ENCODE measurements around the gene LRMDA. TPM values are rescaled to one million over a fixed set of nuclear protein-coding genes. Genes with fewer than 3 reads are reported as not detected.
"Not testable (repeated sequence)": the region's sequence is repeated elsewhere in the genome, so short reads cannot be mapped to it uniquely, and the experiment has no call there.

Gene LRMDA
- total RNA-seq, 6 experiments from 2014 or later = 0.32 TPM; not detected in 5

DNA sequence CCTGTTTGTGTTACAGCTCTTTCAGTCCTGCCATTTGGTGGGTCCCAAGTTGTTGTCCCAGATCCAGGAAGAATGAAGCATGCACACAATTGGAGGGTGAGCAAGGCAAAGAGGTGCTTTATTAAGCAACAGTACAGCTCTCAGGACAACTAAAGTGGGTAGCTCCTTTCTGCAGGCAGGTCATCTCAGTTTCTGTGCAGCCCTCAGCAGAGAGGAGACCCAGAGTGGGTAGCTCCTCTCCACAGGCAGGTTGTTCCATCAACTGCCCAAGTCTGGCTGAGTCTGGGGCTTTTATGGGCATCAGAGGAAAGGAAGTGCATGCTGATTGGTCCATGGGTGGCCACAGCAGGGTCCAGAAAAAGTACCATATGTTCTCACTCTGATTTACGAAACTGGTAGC, 624.5 kb downstream of the LRMDA start:
- Mint-ChIP-seq H3K27ac (no peak overlapping the region), H3K9me3 (no peaks in the 10 kb centered on the region; the same call in 1 of the 2 replicates), H3K27me3 (ENCODE audit: insufficient read depth) (peaks cover 17% of the 10 kb centered on the region), H3K4me1 (ENCODE audit: low read depth) (no peaks in the 10 kb centered on the region), H3K36me3 (ENCODE audit: low read depth) (no peaks in the 10 kb centered on the region), H3K4me3 (no peak overlapping the region)
- no peak for DNase-seq
- TF ChIP-seq, protein P1, sequence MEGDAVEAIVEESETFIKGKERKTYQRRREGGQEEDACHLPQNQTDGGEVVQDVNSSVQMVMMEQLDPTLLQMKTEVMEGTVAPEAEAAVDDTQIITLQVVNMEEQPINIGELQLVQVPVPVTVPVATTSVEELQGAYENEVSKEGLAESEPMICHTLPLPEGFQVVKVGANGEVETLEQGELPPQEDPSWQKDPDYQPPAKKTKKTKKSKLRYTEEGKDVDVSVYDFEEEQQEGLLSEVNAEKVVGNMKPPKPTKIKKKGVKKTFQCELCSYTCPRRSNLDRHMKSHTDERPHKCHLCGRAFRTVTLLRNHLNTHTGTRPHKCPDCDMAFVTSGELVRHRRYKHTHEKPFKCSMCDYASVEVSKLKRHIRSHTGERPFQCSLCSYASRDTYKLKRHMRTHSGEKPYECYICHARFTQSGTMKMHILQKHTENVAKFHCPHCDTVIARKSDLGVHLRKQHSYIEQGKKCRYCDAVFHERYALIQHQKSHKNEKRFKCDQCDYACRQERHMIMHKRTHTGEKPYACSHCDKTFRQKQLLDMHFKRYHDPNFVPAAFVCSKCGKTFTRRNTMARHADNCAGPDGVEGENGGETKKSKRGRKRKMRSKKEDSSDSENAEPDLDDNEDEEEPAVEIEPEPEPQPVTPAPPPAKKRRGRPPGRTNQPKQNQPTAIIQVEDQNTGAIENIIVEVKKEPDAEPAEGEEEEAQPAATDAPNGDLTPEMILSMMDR (IDR thresholded peaks at IDR 0.05) = no peak

DNA sequence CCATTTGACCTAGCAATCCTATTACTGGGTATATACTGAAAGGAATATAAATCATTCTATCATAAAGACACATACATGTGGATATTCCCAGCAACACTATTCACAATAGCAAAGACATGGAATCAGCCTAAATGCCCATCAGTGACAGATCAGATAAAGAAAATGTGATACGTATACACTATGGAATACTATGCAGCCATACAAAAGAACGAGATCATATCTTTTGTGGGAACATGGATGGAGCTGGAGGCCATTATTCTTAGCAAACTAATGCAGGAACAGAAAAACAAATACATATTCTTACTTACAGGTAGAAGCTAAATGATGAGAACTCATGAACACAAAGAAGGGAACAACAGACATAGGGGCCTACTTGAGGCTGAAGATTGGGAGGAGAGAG, 629.6 kb downstream of the LRMDA start:
- not testable (repeated sequence) for H3K27me3 Mint-ChIP-seq (ENCODE audit: insufficient read depth); H3K36me3 Mint-ChIP-seq (ENCODE audit: low read depth); H3K4me1 Mint-ChIP-seq (ENCODE audit: low read depth); H3K4me3 Mint-ChIP-seq; H3K27ac Mint-ChIP-seq; H3K9me3 Mint-ChIP-seq; DNase-seq

DNA sequence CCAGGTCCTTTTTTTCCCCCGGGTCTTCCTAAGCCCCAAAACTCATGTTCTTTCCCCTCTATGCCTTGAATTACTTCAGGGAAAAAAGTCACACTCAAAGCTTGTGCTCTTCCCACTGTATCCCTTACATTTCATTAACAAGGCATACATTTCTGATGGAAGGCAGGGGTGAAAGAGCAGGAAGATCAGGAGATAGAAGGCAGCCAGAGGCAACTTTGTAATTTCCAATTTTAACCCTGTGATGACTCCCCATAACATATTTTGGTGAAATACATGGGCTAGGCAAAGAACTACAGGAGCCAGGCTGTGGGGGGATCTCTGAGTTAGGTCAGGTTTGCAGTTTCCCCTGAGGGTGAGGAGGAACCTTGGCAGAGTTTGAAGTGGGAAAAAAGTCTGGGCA, 635.0 kb downstream of the LRMDA start:
- TF ChIP-seq, protein P1 (IDR thresholded peaks at IDR 0.05) = no peak
- no peak for DNase-seq
- H3K36me3 Mint-ChIP-seq (ENCODE audit: low read depth) = no peaks in the 10 kb centered on the region
- H3K27ac Mint-ChIP-seq = no peak overlapping the region
- no peak overlapping the region for H3K4me3 Mint-ChIP-seq
- H3K4me1 Mint-ChIP-seq (ENCODE audit: low read depth) = no peaks in the 10 kb centered on the region
- H3K27me3 Mint-ChIP-seq (ENCODE audit: insufficient read depth) = peaks cover 12% of the 10 kb centered on the region
- H3K9me3 Mint-ChIP-seq = peaks cover 19% of the 10 kb centered on the region; the same call in 1 of the 2 replicates

DNA sequence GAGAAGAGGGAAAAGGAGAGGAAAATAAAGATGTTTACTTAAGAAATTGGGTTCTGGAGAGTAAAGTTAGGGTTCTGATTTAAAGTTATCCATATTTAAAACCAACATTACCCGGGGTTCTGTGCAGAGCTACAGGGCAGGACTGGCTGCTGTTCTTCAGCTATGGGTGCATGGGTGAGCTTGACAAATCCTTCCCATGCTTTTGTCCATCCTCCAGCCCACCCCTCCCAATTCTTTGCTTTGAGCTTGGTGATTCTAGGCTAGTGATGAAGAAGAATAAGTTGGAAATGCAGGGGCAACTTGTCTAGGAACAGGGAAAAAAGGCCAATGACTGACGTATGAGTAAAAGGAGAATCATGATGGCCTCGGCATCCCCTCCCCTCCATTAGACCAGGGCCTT, 636.0 kb downstream of the LRMDA start:
- Mint-ChIP-seq H3K9me3 (peaks cover 19% of the 10 kb centered on the region; the same call in 1 of the 2 replicates), H3K36me3 (ENCODE audit: low read depth) (no peaks in the 10 kb centered on the region), H3K27ac (no peak overlapping the region), H3K4me1 (ENCODE audit: low read depth) (no peaks in the 10 kb centered on the region), H3K4me3 (no peak overlapping the region), H3K27me3 (ENCODE audit: insufficient read depth) (peaks cover 12% of the 10 kb centered on the region)
- no peak for DNase-seq
- TF ChIP-seq, protein P1 (IDR thresholded peaks at IDR 0.05) = no peak

GRCh38 chr10:76068856-76069255, 637.4 kb downstream of the LRMDA start:
- Mint-ChIP-seq H3K4me3 (no peak overlapping the region), H3K27ac (no peak overlapping the region), H3K9me3 (peaks cover 19% of the 10 kb centered on the region; the same call in 1 of the 2 replicates), H3K36me3 (ENCODE audit: low read depth) (no peaks in the 10 kb centered on the region), H3K4me1 (ENCODE audit: low read depth) (no peaks in the 10 kb centered on the region), H3K27me3 (ENCODE audit: insufficient read depth) (peaks cover 12% of the 10 kb centered on the region)
- TF ChIP-seq, protein P1 (IDR thresholded peaks at IDR 0.05) = no peak
- no peak for DNase-seq

DNA sequence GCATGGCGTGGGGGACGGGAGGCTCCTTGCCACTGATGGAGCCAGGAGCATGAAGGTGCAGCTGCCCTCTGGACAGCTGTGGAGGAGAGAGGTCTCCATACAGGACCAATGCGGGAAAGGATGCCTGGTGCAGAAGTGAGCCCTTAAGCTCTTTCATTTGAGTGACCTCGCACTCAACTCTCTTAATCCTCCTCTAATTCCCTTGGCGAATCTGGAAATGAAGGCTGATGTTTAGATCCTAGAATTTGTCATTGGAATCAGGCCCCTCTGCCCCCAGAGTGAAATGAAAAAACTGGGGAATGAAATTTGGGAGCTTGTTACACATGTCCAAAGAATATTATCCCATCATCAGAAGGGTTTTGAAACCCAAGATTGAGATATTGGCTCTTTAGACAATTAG, 639.5 kb downstream of the LRMDA start:
- DNase-seq = no peak
- Mint-ChIP-seq H3K9me3 (peaks cover 19% of the 10 kb centered on the region; the same call in 1 of the 2 replicates), H3K36me3 (ENCODE audit: low read depth) (no peaks in the 10 kb centered on the region), H3K27me3 (ENCODE audit: insufficient read depth) (peaks cover 18% of the 10 kb centered on the region), H3K27ac (no peak overlapping the region), H3K4me3 (no peak overlapping the region), H3K4me1 (ENCODE audit: low read depth) (no peaks in the 10 kb centered on the region)
- TF ChIP-seq, protein P1 (IDR thresholded peaks at IDR 0.05) = no peak
